D721Med (cell line): ENCODE results near the gene UBE2E1.

Experiments used
- DNase-seq: peaks from one replicate; pipeline ENCODE4 v3.0.0; 2011; ENCODE audit warnings: low spot score; ENCODE audit not compliant: insufficient read length
- FAIRE-seq: peaks from 2 replicates; lab custom pipeline; 2011; peaks lifted over from hg19 to GRCh38; lab: Jason Lieb, UNC
- CTCF ChIP-seq: IDR thresholded peaks from 2 replicates; pipeline ENCODE4 v1.5.1; 2012; ENCODE audit warnings: mild to moderate bottlenecking, control low read depth; ENCODE audit not compliant: insufficient read depth; ENCODE audit errors: missing control alignments

UBE2E1 gene

GRCh38 chr3:23805633-23806533, at the start of gene UBE2E1:
Gene UBE2E1 (plus strand): TSS chr3:23805955. CDS start chr3:23807270, 1,315 bp downstream.
- FAIRE-seq = no peak
- peak; percentile 43 for DNase-seq
- TF ChIP-seq CTCF = no peak

GRCh38 chr3:23756206-23756840, 49.4 kb upstream of the UBE2E1 start:
- no peak for FAIRE-seq
- no peak for TF ChIP-seq CTCF
- DNase-seq = no peak

- no peak for TF ChIP-seq CTCF
- DNase-seq (no peak), FAIRE-seq (no peak)
Observed at GRCh38 chr3:23758253-23758838, 47.4 kb upstream of the UBE2E1 start.

GRCh38 chr3:23760325-23760724, 45.4 kb upstream of the UBE2E1 start:
- no peak for FAIRE-seq
- peak; percentile 10 for TF ChIP-seq CTCF
- DNase-seq = no peak

- TF ChIP-seq CTCF = no peak
- no peak for DNase-seq
- no peak for FAIRE-seq
Observed at GRCh38 chr3:23760871-23761373, 44.8 kb upstream of the UBE2E1 start.

- FAIRE-seq (no peak), DNase-seq (no peak)
- peak; percentile 35 for TF ChIP-seq CTCF
Observed at GRCh38 chr3:23761440-23761896, 44.3 kb upstream of the UBE2E1 start.
